GM10266 (cell line): ENCODE results near the gene SMAGP.

Experiments used
- DNase-seq: peaks from one replicate; pipeline ENCODE4 v3.0.0; 2012; ENCODE audit errors: extremely low spot score
- CTCF ChIP-seq: IDR thresholded peaks from 2 replicates; pipeline ENCODE4 v1.5.1; 2012; ENCODE audit warnings: mild to moderate bottlenecking, low read depth; ENCODE audit not compliant: control insufficient read depth, insufficient read depth; ENCODE audit errors: missing control alignments

SMAGP gene

DNA sequence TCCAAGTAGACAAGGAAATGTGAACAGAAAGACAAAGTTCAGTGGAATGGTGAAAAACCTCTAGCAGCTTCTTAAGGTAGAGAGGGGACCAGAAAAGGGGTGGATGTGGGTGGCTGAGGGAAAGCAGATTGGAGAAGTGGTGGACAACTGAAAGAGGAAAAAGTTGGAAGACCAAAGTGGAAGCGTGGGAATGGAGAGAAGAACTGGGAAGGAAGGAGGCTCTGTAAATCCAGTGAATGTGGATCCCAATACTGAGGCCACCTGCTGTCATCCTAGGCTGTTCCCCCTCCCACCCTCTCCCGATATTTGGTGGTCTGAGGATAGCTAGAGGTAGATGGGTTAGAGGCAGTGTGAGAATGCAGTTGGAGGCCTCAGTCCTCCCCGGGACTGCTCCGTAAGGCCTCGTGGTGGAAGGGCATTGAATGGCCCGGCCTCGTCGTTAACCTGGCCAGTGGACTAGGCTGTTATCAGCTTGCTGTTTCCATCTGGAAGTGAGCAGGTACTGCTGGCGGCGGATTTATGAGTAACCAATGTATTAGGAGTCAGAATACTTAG lies 51.5 kb downstream of the SMAGP start:
- DNase-seq: no peak
- no peak for TF ChIP-seq CTCF

DNA sequence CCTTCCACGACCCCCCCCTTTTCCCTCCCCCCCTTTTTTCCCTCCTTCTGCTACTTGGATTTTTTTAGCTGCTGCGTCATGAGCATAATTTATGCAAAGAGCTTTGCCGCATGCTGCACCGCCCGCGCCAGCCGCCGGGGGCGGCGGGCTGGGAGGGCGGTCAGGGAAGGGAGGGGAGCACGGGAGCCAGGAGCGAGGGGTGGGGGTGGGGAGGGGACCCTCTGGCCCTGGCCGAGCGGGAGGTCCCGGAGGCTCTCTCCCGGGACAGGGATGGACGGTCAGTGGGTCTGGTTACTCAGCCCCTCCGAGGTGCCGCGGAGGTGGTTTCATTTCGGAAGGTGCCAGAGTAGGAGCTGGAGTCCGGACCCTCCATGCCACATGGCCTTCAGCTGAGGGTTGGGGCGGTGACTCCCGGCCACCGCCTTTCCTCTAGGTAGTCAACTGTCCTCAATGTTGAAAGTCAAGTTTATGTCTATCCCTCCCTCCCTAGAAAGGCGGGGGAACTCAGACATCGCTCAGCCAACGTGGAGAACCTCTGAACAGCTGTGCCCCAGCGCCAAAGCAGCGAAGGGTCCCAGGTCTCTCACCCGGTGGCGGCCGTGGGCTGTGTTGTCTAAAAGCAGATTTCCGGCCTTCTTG lies 52.1 kb downstream of the SMAGP start, which contains the start of gene POU6F1:
POU6F1 (minus strand) TSS at position 95 of the 639 bp plus-strand sequence. CDS start 11,226 bp downstream, outside the sequence.
- DNase-seq: peak; percentile 88

DNA sequence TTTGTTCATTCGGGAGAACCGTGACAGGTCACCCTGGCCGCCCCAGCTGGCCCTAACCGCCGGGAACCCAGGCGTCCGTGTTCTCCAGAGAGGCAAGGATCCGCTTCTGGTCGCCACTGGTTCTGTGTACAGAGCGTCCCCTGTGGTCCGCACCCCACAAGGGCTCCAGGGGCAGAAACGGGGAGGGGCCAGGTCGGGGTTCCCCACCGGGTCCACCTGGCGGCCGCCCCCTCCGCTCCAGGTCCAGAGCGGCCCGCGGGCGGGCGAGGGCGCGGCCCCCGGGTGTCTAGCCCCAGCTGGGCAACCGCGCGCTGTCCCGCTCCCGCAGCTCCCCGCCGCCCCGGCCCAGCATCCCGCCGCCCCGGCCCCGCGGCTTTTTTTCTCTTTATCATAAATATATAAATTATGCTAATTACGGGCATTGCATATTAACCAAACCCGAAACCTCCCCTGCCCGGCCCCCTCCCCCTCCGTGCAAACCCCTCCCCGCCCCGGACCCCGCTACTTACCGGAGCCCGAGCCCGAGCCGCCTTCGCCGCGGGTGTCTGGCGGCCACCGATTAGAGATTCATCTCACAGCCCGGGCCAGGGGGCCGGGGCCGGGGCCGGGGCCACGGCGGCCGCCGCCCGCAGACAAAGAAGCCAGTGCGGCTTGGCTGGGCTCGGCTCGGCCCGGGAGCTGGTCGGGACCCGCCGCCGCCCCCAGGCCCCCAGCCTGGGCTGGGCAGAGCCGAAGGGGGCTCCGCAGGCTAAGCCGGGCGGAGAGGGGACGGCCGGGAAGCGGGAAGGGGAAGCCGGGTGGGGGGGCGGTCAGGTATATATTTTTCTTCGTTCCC lies 52.9 kb downstream of the SMAGP start:
- DNase-seq: peak; percentile 87
- TF ChIP-seq CTCF: peak; percentile 62

More for the DNA sequence above, 52.1 kb downstream of the SMAGP start, which contains the start of gene POU6F1:
- peak; percentile 23 for TF ChIP-seq CTCF

DNA sequence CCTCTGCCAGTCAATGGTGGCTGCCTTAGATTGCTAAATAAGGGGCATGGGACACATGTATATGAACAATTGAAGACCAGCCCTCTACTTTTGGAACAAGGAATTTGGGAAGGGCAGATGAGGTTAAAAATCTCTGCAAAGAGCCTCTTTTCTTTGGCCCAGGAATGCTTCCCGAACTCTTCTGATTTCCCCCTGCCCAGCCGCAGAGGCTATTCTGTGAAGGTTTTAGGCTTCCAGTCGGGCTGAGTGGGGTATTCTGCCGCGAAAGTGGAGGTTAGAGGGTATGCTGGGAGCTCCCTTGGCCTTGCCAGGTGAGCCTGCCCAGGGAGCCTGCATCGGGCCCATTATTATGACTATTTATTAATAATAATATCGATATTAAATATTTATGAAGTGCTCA lies 53.6 kb downstream of the SMAGP start:
- no peak for TF ChIP-seq CTCF
- no peak for DNase-seq

- no peak for TF ChIP-seq CTCF
- DNase-seq: no peak
Observed at GRCh38 chr12:51214895-51215294, 55.3 kb downstream of the SMAGP start.

- TF ChIP-seq CTCF: no peak
Observed at GRCh38 chr12:51210690-51211395, 59.4 kb downstream of the SMAGP start.

More at GRCh38 chr12:51210690-51211395, 59.4 kb downstream of the SMAGP start:
- no peak for DNase-seq
